Measurements from ENCODE around the gene CLEC14A. TPM values are rescaled to one million over a fixed set of nuclear protein-coding genes. Genes with fewer than 3 reads are reported as not detected.

CLEC14A gene
- total RNA-seq, 1 donor from 2014 or later = 5.1 TPM

- Mint-ChIP-seq H3K27me3 (ENCODE audit: unreplicated experiment) (peaks cover 3% of the 10 kb centered on the region), H3K4me1 (ENCODE audit: unreplicated experiment) (peaks cover 6% of the 10 kb centered on the region), H3K27ac (ENCODE audit: unreplicated experiment) (no peak overlapping the region), H3K9me3 (ENCODE audit: unreplicated experiment) (no peaks in the 10 kb centered on the region), H3K36me3 (ENCODE audit: low read depth, unreplicated experiment) (no peaks in the 10 kb centered on the region), H3K4me3 (ENCODE audit: unreplicated experiment) (no peak overlapping the region)
- no peak for DNase-seq (ENCODE audit: low spot score)
- no peak for TF ChIP-seq CTCF (IDR thresholded peaks at IDR 0.05; ENCODE audit: unreplicated experiment)
Measured at GRCh38 chr14:38280081-38280480, 24.2 kb upstream of the CLEC14A start.

GRCh38 chr14:38279572-38279971 lies 23.7 kb upstream of the CLEC14A start:
- no peaks in the 10 kb centered on the region for H3K9me3 Mint-ChIP-seq (ENCODE audit: unreplicated experiment)
- H3K36me3 Mint-ChIP-seq (ENCODE audit: low read depth, unreplicated experiment) = no peaks in the 10 kb centered on the region
- H3K4me1 Mint-ChIP-seq (ENCODE audit: unreplicated experiment) = peaks cover 6% of the 10 kb centered on the region
- no peak overlapping the region for H3K27ac Mint-ChIP-seq (ENCODE audit: unreplicated experiment)
- peaks cover 3% of the 10 kb centered on the region for H3K27me3 Mint-ChIP-seq (ENCODE audit: unreplicated experiment)
- TF ChIP-seq CTCF (IDR thresholded peaks at IDR 0.05; ENCODE audit: unreplicated experiment) = no peak
- DNase-seq (ENCODE audit: low spot score) = no peak
- no peak overlapping the region for H3K4me3 Mint-ChIP-seq (ENCODE audit: unreplicated experiment)

GRCh38 chr14:38278035-38278434 lies 22.1 kb upstream of the CLEC14A start:
- Mint-ChIP-seq H3K27me3 (ENCODE audit: unreplicated experiment) (peaks cover 3% of the 10 kb centered on the region), H3K4me3 (ENCODE audit: unreplicated experiment) (no peak overlapping the region), H3K9me3 (ENCODE audit: unreplicated experiment) (no peaks in the 10 kb centered on the region), H3K4me1 (ENCODE audit: unreplicated experiment) (peaks cover 3% of the 10 kb centered on the region), H3K36me3 (ENCODE audit: low read depth, unreplicated experiment) (no peaks in the 10 kb centered on the region), H3K27ac (ENCODE audit: unreplicated experiment) (no peak overlapping the region)
- TF ChIP-seq CTCF (IDR thresholded peaks at IDR 0.05; ENCODE audit: unreplicated experiment) = no peak
- no peak for DNase-seq (ENCODE audit: low spot score)

- peaks cover 1% of the 10 kb centered on the region for H3K27me3 Mint-ChIP-seq (ENCODE audit: unreplicated experiment)
- no peak for DNase-seq (ENCODE audit: low spot score)
- H3K4me3 Mint-ChIP-seq (ENCODE audit: unreplicated experiment) = no peak overlapping the region
- no peaks in the 10 kb centered on the region for H3K36me3 Mint-ChIP-seq (ENCODE audit: low read depth, unreplicated experiment)
- H3K27ac Mint-ChIP-seq (ENCODE audit: unreplicated experiment) = no peak overlapping the region
- no peaks in the 10 kb centered on the region for H3K4me1 Mint-ChIP-seq (ENCODE audit: unreplicated experiment)
- no peak for TF ChIP-seq CTCF (IDR thresholded peaks at IDR 0.05; ENCODE audit: unreplicated experiment)
- no peaks in the 10 kb centered on the region for H3K9me3 Mint-ChIP-seq (ENCODE audit: unreplicated experiment)
Measured at GRCh38 chr14:38262844-38263243, 7.0 kb upstream of the CLEC14A start.

GRCh38 chr14:38261620-38262019 lies 5.7 kb upstream of the CLEC14A start:
- H3K27ac Mint-ChIP-seq (ENCODE audit: unreplicated experiment) = no peak overlapping the region
- TF ChIP-seq CTCF (IDR thresholded peaks at IDR 0.05; ENCODE audit: unreplicated experiment) = no peak
- DNase-seq (ENCODE audit: low spot score) = no peak

More at GRCh38 chr14:38261620-38262019, 5.7 kb upstream of the CLEC14A start:
- Mint-ChIP-seq H3K27me3 (ENCODE audit: unreplicated experiment) (peaks cover 1% of the 10 kb centered on the region), H3K4me3 (ENCODE audit: unreplicated experiment) (no peak overlapping the region), H3K4me1 (ENCODE audit: unreplicated experiment) (peaks cover 3% of the 10 kb centered on the region), H3K9me3 (ENCODE audit: unreplicated experiment) (no peaks in the 10 kb centered on the region), H3K36me3 (ENCODE audit: low read depth, unreplicated experiment) (no peaks in the 10 kb centered on the region)

All from endothelial cell (in vitro differentiated cells).